ENCODE data around the gene JMY.

DNA sequence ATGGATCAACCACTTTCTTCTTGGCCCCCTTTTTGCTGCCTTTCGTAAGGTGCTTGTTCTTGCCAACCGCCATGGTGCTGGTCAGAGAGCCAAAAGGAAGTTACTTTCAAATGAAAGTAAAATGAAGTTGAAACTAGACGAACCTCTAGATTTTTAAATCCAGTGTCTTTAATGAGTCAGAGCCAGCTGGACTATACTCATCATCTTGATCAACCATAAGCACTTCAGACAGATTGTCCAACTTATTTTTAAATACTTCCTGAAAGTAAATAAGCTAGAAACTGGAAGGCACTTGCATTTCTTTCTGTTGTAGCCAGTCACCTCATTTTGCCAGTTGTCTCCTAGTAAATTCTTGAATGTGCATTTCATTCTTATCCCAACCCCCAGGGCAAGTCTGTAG is 48.9 kb downstream of the JMY start:
- TF ChIP-seq, protein P1, sequence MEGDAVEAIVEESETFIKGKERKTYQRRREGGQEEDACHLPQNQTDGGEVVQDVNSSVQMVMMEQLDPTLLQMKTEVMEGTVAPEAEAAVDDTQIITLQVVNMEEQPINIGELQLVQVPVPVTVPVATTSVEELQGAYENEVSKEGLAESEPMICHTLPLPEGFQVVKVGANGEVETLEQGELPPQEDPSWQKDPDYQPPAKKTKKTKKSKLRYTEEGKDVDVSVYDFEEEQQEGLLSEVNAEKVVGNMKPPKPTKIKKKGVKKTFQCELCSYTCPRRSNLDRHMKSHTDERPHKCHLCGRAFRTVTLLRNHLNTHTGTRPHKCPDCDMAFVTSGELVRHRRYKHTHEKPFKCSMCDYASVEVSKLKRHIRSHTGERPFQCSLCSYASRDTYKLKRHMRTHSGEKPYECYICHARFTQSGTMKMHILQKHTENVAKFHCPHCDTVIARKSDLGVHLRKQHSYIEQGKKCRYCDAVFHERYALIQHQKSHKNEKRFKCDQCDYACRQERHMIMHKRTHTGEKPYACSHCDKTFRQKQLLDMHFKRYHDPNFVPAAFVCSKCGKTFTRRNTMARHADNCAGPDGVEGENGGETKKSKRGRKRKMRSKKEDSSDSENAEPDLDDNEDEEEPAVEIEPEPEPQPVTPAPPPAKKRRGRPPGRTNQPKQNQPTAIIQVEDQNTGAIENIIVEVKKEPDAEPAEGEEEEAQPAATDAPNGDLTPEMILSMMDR (IDR thresholded peaks at IDR 0.05) = no peak
- TF ChIP-seq MAX (IDR thresholded peaks at IDR 0.05; ENCODE audit: low read depth) (no peak), TAF1 (IDR thresholded peaks at IDR 0.05; ENCODE audit: borderline replicate concordance, low read depth, low read length) (no peak), CHD2 (IDR thresholded peaks at IDR 0.05; ENCODE audit: low read length, partially characterized antibody) (no peak), RAD21 (IDR thresholded peaks at IDR 0.05; ENCODE audit: low read length) (no peak), POLR2AphosphoS5 (IDR thresholded peaks at IDR 0.05; ENCODE audit: low read depth, low read length) (no peak), YY1 (IDR thresholded peaks at IDR 0.05; ENCODE audit: low read depth) (no peak), SIN3A (IDR thresholded peaks at IDR 0.05; ENCODE audit: borderline replicate concordance, low read depth, low read length) (no peak), REST (IDR thresholded peaks at IDR 0.05; ENCODE audit: low read depth, low read length) (no peak), RXRA (IDR thresholded peaks at IDR 0.05; ENCODE audit: borderline replicate concordance, low read depth) (no peak)
- TF ChIP-seq, protein P2, sequence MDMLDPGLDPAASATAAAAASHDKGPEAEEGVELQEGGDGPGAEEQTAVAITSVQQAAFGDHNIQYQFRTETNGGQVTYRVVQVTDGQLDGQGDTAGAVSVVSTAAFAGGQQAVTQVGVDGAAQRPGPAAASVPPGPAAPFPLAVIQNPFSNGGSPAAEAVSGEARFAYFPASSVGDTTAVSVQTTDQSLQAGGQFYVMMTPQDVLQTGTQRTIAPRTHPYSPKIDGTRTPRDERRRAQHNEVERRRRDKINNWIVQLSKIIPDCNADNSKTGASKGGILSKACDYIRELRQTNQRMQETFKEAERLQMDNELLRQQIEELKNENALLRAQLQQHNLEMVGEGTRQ (IDR thresholded peaks at IDR 0.05; ENCODE audit: borderline replicate concordance, low read depth, low read length) = no peak
- TF ChIP-seq, protein P3, sequence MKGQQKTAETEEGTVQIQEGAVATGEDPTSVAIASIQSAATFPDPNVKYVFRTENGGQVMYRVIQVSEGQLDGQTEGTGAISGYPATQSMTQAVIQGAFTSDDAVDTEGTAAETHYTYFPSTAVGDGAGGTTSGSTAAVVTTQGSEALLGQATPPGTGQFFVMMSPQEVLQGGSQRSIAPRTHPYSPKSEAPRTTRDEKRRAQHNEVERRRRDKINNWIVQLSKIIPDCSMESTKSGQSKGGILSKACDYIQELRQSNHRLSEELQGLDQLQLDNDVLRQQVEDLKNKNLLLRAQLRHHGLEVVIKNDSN (IDR thresholded peaks at IDR 0.05; ENCODE audit: borderline replicate concordance, low read depth) = no peak
